Measurements from ENCODE around the gene MCC. TPM values are rescaled to one million over a fixed set of nuclear protein-coding genes. Genes with fewer than 3 reads are reported as not detected.

MCC gene
- polyA plus RNA-seq, 2 of the 4 experiments (the other 2 are of a cell fraction), result 0.09 to 0.10 TPM

DNA sequence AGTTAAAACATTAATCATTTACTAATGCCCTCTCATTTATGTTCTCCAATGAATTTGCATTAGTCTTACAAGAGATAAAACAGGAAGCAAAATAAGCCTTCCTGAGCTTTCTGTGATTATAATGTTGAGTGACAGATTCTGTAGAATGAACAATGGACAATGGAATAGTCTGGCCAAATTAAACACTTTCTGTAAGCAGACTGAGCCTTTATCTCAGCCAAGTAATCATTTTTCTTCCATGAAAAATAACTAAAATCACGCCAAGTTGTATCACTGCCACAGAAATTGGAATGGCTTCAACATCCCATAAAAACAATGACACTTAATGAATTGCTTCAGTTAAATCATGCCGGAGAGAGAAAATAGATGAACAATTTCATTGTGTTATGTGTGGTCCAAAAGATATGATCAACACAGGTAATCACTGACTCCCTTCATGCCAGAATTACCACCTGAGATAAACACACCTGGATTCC is 116.5 kb downstream of the MCC start (continued):
- TF ChIP-seq, protein P1, sequence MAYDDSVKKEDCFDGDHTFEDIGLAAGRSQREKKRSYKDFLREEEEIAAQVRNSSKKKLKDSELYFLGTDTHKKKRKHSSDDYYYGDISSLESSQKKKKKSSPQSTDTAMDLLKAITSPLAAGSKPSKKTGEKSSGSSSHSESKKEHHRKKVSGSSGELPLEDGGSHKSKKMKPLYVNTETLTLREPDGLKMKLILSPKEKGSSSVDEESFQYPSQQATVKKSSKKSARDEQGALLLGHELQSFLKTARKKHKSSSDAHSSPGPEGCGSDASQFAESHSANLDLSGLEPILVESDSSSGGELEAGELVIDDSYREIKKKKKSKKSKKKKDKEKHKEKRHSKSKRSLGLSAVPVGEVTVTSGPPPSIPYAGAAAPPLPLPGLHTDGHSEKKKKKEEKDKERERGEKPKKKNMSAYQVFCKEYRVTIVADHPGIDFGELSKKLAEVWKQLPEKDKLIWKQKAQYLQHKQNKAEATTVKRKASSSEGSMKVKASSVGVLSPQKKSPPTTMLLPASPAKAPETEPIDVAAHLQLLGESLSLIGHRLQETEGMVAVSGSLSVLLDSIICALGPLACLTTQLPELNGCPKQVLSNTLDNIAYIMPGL (CRISPR knock-in tag; IDR thresholded peaks at IDR 0.05; ENCODE audit: borderline replicate concordance), result no peak
- TF ChIP-seq CHD4 (IDR thresholded peaks at IDR 0.05; ENCODE audit: borderline replicate concordance) (no peak), KDM5A (IDR thresholded peaks at IDR 0.05) (no peak), EP300 (IDR thresholded peaks at IDR 0.05) (no peak)
- TF ChIP-seq, protein P2, sequence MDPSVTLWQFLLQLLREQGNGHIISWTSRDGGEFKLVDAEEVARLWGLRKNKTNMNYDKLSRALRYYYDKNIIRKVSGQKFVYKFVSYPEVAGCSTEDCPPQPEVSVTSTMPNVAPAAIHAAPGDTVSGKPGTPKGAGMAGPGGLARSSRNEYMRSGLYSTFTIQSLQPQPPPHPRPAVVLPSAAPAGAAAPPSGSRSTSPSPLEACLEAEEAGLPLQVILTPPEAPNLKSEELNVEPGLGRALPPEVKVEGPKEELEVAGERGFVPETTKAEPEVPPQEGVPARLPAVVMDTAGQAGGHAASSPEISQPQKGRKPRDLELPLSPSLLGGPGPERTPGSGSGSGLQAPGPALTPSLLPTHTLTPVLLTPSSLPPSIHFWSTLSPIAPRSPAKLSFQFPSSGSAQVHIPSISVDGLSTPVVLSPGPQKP (IDR thresholded peaks at IDR 0.05; ENCODE audit: low read depth, low read length), result no peak

DNA sequence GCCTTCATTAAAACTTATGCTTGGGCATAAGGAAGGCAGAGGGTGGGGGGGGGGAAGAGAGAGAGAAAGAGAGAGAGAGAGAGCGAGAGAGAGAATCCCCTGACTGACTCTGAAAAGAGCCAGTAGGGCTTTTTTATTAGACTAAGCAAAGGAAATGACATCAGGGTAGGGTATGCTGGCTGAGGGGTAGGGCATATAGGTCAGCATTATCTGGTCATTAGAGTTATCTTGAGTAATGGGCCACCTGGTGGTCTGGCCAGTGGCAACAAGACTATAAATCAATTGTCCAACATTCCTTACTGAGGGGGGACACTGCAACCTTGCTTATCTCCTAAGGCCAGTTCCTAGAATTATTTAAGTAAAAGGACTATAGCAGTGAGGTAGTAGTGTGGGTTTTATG is 120.7 kb downstream of the MCC start:
- WGBS (ENCODE audit: missing lambda C conversion rate), result 22% methylated on average over 1 of the region's 1 CpG
- CTCF ChIA-PET, result interaction anchor here (1.3 kb wide), 1 partner anchor 12 kb away, joined by 4 read pairs; no protein-coding TSS in a partner anchor
- ATAC-seq, result no peak

DNA sequence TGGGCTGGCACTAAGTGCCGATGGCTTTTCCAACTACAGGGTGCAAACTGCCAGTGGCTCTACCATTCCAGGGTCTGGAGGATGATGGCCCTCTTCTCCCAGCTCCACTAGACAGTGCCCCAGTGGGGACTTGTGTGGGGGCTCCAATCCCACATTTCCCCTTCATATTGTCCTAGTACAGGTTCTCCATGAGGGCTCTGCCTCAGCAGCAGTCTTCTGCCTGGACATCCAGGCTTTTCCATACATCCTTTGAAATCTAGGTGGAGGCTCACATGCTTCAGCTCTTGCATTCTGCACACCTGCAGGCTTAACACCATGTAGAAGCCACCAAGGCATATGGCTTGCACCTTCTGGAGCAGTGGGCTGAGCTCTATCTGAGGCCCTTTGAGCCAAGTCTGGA is 123.8 kb downstream of the MCC start:
- Histone ChIP-seq H3K4me1 (no peaks in the 10 kb centered on the region), H3K4me2 (no peak overlapping the region), H3K9me3 (0 out of 3 replicates have a peak, but pooled peaks cover 5% of the 10 kb centered on the region), H3K27ac (no peak overlapping the region), H3K4me3 (no peak overlapping the region)
- TF ChIP-seq HEYL (CRISPR knock-in tag; IDR thresholded peaks at IDR 0.05), result no peak
- TF ChIP-seq EHMT2 (IDR thresholded peaks at IDR 0.05; ENCODE audit: low read depth), result no peak
- DNase-seq (ENCODE audit: low read depth in 1 of 2, low spot score in 1 of 2) (no peak), ATAC-seq (no peak), FAIRE-seq (no peak)
- ChIA-PET POLR2A (no interaction called here), CTCF (interaction anchor here (1.2 kb wide), 1 partner anchor 15 kb away, joined by 8 read pairs; no protein-coding TSS in a partner anchor)
- WGBS (ENCODE audit: missing lambda C conversion rate), result 88% methylated on average over 1 of the region's 1 CpG

More for the DNA sequence above, 120.7 kb downstream of the MCC start:
- no peak overlapping the region for H3K4me2 ChIP-seq
- POLR2A ChIA-PET, result no interaction called here
- H3K9me3 ChIP-seq, result 0 out of 3 replicates have a peak, but pooled peaks cover 5% of the 10 kb centered on the region
- H3K4me3 ChIP-seq, result no peak overlapping the region
- TF ChIP-seq, protein P3, sequence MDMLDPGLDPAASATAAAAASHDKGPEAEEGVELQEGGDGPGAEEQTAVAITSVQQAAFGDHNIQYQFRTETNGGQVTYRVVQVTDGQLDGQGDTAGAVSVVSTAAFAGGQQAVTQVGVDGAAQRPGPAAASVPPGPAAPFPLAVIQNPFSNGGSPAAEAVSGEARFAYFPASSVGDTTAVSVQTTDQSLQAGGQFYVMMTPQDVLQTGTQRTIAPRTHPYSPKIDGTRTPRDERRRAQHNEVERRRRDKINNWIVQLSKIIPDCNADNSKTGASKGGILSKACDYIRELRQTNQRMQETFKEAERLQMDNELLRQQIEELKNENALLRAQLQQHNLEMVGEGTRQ (IDR thresholded peaks at IDR 0.05), result no peak
- no peak for TF ChIP-seq POLR2A (IDR thresholded peaks at IDR 0.05; ENCODE audit: low read length)
- no peak for TF ChIP-seq ZNF302 (CRISPR knock-in tag; IDR thresholded peaks at IDR 0.05)
- TF ChIP-seq FOSB (CRISPR knock-in tag; IDR thresholded peaks at IDR 0.05), result no peak
- no peak for TF ChIP-seq KDM5A (IDR thresholded peaks at IDR 0.05)
- TF ChIP-seq FOSL2 (IDR thresholded peaks at IDR 0.05), result no peak
- TF ChIP-seq FOSL2 (CRISPR knock-in tag; IDR thresholded peaks at IDR 0.05), result no peak
- no peak for TF ChIP-seq JUNB (IDR thresholded peaks at IDR 0.05)
- no peak for TF ChIP-seq CBX2 (IDR thresholded peaks at IDR 0.05; ENCODE audit: borderline replicate concordance, low read depth)
- no peak for TF ChIP-seq CBX8 (IDR thresholded peaks at IDR 0.05)
- no peak for TF ChIP-seq HOXB13 (CRISPR knock-in tag; IDR thresholded peaks at IDR 0.05; ENCODE audit: low read depth)
- no peak for TF ChIP-seq TFCP2L1 (CRISPR knock-in tag; IDR thresholded peaks at IDR 0.05)
- TF ChIP-seq GATA3 (IDR thresholded peaks at IDR 0.05; ENCODE audit: borderline replicate concordance), result no peak
- H3K27ac ChIP-seq, result no peak overlapping the region
- no peaks in the 10 kb centered on the region for H3K4me1 ChIP-seq
- no peak for DNase-seq (ENCODE audit: low read depth in 1 of 2, low spot score in 1 of 2)
- FAIRE-seq, result no peak

DNA sequence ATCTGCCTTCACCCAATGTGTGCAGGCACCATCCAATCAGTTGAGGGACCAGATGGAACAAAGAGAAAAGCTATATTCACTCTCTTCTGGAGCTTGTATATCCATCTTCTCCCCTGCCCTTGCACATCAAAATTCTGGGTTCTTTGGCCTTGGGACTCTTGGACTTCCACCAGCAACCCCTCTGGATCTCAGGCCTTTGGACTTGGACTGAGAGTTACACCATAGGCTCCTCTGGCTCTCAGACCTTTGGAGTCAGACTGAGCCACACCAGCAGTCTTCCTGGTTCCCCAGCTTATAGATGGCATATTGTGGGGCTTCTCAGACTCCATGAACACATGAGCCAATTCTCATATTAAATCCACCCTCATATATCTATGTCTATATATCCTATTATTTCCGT is 126.6 kb downstream of the MCC start:
- Histone ChIP-seq H3K4me1 (no peaks in the 10 kb centered on the region), H3K27ac (no peak overlapping the region), H3K4me3 (no peak overlapping the region), H3K9me3 (0 out of 3 replicates have a peak, but pooled peaks cover 5% of the 10 kb centered on the region), H3K4me2 (no peak overlapping the region)
- DNase-seq (ENCODE audit: low read depth in 1 of 2, low spot score in 1 of 2) (no peak), FAIRE-seq (no peak), ATAC-seq (no peak)
- 62% methylated on average over 1 of the region's 1 CpG for WGBS (ENCODE audit: missing lambda C conversion rate)
- no peak for TF ChIP-seq RCOR1 (IDR thresholded peaks at IDR 0.05; ENCODE audit: low read depth, low read length)
- TF ChIP-seq POLR2A (IDR thresholded peaks at IDR 0.05; ENCODE audit: low read length), result no peak
- no peak for TF ChIP-seq RAD21 (conservative IDR thresholded peaks at IDR 0.05 in 1 of 2, IDR thresholded peaks at IDR 0.05 in 1 of 2)
- no peak for TF ChIP-seq GATA3 (IDR thresholded peaks at IDR 0.05; ENCODE audit: borderline replicate concordance)
- TF ChIP-seq, protein P4, sequence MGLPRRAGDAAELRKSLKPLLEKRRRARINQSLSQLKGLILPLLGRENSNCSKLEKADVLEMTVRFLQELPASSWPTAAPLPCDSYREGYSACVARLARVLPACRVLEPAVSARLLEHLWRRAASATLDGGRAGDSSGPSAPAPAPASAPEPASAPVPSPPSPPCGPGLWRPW (IDR thresholded peaks at IDR 0.05), result no peak
- ChIA-PET CTCF (interaction anchor here (0.9 to 1.8 kb wide), 3 partner anchors 14 to 25 kb away, joined by 3 to 4 read pairs (median 4); no protein-coding TSS in a partner anchor), POLR2A (no interaction called here)

Data from A549 (cell line).